ENCODE data around the gene CD248.

The CD248 gene

GRCh38 chr11:66340596-66341501, 24.0 kb upstream of the CD248 start:
- no peak for DNase-seq

GRCh38 chr11:66339686-66340483, 23.0 kb upstream of the CD248 start:
- DNase-seq: no peak

- no peak for DNase-seq
Measured at GRCh38 chr11:66339162-66339675, 22.4 kb upstream of the CD248 start.

GRCh38 chr11:66338276-66339161, 21.7 kb upstream of the CD248 start:
- no peak for DNase-seq

- no peak for DNase-seq
Measured at GRCh38 chr11:66337103-66337899, 20.5 kb upstream of the CD248 start.

GRCh38 chr11:66336234-66337102, 19.6 kb upstream of the CD248 start, which contains the start of gene RIN1:
RIN1 (minus strand) TSS chr11:66336434; CDS start chr11:66336402, 32 bp downstream.
- peak; percentile 77 for DNase-seq

GRCh38 chr11:66335531-66336233, 18.8 kb upstream of the CD248 start:
- no peak for DNase-seq

- DNase-seq: no peak
Measured at GRCh38 chr11:66334605-66335442, 18.0 kb upstream of the CD248 start.

GRCh38 chr11:66333896-66334604, 17.2 kb upstream of the CD248 start:
- no peak for DNase-seq

GRCh38 chr11:66333220-66333877, 16.5 kb upstream of the CD248 start:
- DNase-seq: no peak

- DNase-seq: no peak
Measured at GRCh38 chr11:66332371-66333219, 15.8 kb upstream of the CD248 start.

GRCh38 chr11:66331542-66332370, 14.9 kb upstream of the CD248 start:
- no peak for DNase-seq

- DNase-seq: no peak
Measured at GRCh38 chr11:66330931-66331330, 14.1 kb upstream of the CD248 start.

GRCh38 chr11:66329165-66329673, 12.4 kb upstream of the CD248 start:
- DNase-seq: no peak

- DNase-seq: peak; percentile 88
Measured at GRCh38 chr11:66328302-66329144, 11.7 kb upstream of the CD248 start.
